Vagina (tissue), 2 donors: Measurements from ENCODE around the gene CCPG1.

Experiments used
- POLR2A ChIP-seq, 2 donors: fragments of 450-650 bp; IDR thresholded peaks; one replicate each; pipeline ENCODE4 v1.6.1; 2017; ENCODE audit warnings: antibody characterized with exemption in 2 of 2, mild to moderate bottlenecking in 2 of 2, moderate library complexity in 2 of 2
- POLR2AphosphoS5 ChIP-seq, 2 donors: sonication (generic); formaldehyde crosslinking; IDR thresholded peaks; one replicate each; pipeline ENCODE4 v1.9.0; 2017; ENCODE audit warnings: antibody characterized with exemption in 2 of 2, mild to moderate bottlenecking in 2 of 2, low read depth in 1 of 2; ENCODE audit not compliant: insufficient read depth in 1 of 2
- TF ChIP-seq, protein P1 (sequence below), 3 experiments: fragments of 450-650 bp in 2 of 3; fragments of 200-600 bp in 1 of 3; sonication (generic) in 1 of 3; IDR thresholded peaks; one replicate each; pipeline ENCODE4 v1.5.1; 2017 to 2019; ENCODE audit warnings: antibody characterized with exemption in 3 of 3, mild to moderate bottlenecking in 2 of 3, moderate library complexity in 2 of 3

- TF ChIP-seq POLR2AphosphoS5 (IDR thresholded peaks at IDR 0.05; ENCODE audit: insufficient read depth in 1 of 2, low read depth in 1 of 2) (no peak), POLR2A (IDR thresholded peaks at IDR 0.05) (no peak)
- TF ChIP-seq, protein P1, sequence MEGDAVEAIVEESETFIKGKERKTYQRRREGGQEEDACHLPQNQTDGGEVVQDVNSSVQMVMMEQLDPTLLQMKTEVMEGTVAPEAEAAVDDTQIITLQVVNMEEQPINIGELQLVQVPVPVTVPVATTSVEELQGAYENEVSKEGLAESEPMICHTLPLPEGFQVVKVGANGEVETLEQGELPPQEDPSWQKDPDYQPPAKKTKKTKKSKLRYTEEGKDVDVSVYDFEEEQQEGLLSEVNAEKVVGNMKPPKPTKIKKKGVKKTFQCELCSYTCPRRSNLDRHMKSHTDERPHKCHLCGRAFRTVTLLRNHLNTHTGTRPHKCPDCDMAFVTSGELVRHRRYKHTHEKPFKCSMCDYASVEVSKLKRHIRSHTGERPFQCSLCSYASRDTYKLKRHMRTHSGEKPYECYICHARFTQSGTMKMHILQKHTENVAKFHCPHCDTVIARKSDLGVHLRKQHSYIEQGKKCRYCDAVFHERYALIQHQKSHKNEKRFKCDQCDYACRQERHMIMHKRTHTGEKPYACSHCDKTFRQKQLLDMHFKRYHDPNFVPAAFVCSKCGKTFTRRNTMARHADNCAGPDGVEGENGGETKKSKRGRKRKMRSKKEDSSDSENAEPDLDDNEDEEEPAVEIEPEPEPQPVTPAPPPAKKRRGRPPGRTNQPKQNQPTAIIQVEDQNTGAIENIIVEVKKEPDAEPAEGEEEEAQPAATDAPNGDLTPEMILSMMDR (IDR thresholded peaks at IDR 0.05), result no peak
These were observed 47.1 kb downstream of the CCPG1 start for GRCh38 chr15:55361048-55361447.
